Erythroblast (primary cell): ENCODE measurements around the gene DHX58.
A peak's percentile ranks its signal among the peaks of the same experiment; 100 is the strongest.

Experiments
- DNase-seq, 2 experiments: peaks; one replicate each; lab custom pipeline; 2025; lab: John Stamatoyannopoulos, UW
- GATA1 ChIP-seq: IDR thresholded peaks from 2 replicates; pipeline ENCODE4 v1.6.1; 2011; ENCODE audit warnings: low read depth, mild to moderate bottlenecking, control low read depth, low read length, moderate library complexity
- POLR2A ChIP-seq: IDR thresholded peaks from 2 replicates; pipeline ENCODE4 v1.6.1; 2011; ENCODE audit warnings: mild to moderate bottlenecking, low read length

Gene DHX58

DNA sequence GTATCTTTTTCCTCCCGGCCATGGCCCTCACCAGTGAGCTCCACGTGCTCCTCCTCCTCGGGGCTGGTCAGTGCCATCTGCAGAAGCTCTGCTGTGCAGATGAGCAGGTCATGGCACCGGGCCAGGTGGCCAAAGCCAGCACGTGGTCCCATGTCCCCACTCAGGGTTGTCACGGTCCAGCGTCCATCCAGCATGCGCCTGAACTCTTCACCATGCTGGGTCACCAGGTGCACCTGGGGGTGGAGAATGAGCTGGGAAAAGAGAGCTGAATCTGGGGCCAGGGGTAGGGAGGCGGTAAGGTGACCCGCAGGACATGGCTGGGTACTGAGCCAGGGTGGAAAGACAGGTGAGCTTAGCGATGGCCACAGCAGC is 1.3 kb downstream of the DHX58 start:
- no peak for DNase-seq
- no peak for TF ChIP-seq GATA1
- no peak for TF ChIP-seq POLR2A

DNA sequence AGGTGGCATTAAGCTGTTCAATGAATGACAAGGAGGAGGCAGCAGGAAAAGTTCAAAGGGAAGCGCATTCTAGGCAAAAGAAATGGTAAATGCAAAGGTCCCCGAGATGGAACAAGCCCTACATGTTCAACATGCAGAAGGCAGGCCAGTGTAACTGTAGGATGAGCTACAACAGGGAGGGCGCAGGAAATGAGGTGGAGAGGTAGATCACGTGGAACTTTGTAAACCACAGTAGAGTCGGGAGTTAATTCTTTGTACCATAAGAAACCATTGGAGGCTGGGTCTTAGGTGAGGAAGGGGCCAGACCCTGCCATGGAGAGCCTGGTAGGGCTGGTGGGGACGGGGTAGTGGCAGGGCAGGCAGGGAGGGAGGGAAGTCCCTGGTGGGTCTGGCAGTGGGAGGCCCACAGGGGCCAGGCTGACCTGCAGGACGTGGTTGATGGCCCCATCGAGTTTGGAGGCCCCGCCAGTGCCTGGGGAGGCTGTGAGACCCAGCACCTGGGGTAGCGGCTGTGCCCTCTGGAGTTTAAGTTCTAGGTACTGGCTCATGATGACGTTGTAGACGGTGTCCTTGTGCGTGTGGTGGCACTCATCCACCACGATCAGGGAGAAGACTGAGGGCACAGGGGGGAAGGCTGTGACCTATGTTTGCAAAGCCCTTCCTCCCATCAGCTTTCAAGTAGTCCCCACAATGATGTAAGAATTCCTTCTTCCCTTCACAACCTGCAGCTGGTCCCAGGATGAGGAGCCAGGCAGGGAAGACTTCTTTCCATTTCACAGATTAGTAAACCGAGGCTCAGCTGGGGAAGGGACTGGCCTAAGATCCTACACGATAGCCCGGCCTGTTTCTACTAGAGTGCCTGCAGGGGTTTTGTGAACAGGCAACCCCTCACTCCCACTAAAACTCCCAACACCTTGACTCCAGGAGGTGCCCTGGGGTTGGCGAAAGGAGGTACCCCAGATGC is 1.9 kb downstream of the DHX58 start:
- TF ChIP-seq POLR2A (no peak), GATA1 (no peak)
- DNase-seq, result no peak

DNA sequence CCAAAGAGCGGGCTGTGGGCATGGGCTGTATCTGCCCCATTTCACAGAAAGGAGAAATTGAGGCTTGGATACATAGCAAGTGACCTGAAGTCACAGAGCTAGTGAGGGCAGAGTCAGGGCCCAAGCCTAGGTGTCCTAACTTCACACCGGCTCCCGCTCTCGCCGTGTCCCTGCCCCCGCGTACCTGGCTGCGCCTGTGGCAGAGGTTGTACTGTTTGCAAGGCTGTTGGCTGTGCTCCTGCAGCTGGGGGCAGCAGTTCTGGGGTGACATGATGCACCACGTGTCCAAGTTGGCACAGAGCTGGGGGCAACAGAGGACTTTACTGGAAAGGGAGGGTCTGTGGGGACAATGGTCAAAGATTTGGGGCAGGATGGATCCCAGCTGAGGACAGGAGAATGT is 3.4 kb downstream of the DHX58 start:
- TF ChIP-seq GATA1 (no peak), POLR2A (no peak)
- no peak for DNase-seq

GRCh38 chr17:42107597-42108576 is 4.6 kb downstream of the DHX58 start:
- DNase-seq, result peak; percentile 84 to 91
- TF ChIP-seq GATA1, result no peak
- no peak for TF ChIP-seq POLR2A

DNA sequence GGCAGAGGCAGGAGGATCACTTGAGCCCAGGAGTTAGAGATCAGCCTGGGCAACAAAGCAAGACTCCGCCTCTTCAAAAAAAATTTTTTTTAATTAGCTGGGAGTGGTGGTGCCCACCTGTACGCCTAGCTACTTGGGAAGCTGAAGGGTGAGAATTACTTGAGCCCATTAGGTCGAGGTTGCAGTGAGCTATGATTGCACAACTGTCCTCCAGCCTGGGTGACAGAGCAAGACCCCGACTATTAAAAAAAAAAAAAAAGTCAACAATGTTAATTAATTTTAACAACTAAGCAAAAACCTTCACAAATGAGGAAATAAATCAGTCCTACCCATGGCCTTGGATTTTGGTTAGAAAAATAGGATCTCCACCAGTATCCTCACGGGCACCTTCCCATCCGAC is 5.4 kb downstream of the DHX58 start:
- no peak for DNase-seq
- TF ChIP-seq GATA1, result no peak
- TF ChIP-seq POLR2A, result no peak

DNA sequence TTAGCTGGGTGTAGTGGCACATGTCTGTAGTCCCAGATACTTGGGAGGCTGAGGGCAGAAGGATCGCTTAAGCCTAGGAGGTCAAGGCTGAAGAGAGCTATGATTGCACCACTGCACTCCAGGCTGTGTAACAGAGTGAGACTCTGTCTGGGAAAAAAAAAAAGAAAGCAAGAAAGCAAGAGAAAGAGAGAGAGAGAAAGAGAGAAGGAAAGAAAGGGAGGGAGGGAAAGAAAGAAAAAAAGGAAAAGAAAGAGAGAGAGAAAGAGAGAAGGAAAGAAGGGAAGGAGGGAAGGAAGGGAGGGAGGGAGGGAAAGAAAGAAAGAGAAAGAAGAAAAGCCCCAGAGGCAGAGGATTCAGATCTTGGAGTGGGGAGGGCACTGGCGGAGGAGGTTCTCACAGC is 6.5 kb downstream of the DHX58 start:
- DNase-seq, result no peak
- TF ChIP-seq POLR2A (no peak), GATA1 (no peak)

DNA sequence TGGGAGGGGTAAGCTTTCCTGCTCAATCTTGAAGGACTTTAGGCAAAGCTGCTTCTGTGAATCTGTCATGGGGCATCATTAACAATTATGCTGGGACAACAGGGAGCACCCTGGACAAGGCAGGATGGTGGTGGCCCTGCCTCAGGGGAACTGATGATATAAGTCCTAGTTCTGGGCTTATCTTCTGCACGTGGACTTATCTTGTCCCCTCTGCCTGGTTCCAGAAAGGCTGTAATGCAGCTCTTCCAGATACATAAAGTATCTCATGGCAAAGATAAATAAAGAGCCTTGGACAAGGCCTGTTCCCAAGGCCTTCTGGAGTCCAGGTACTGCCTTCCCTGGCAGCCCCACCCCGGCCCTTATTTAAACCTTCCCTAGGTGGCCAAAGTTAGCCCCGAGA is 8.2 kb downstream of the DHX58 start:
- peak in 1 of 2 experiments; percentile 38 for DNase-seq
- TF ChIP-seq GATA1, result no peak
- TF ChIP-seq POLR2A, result no peak

GRCh38 chr17:42103221-42103954 is 9.1 kb downstream of the DHX58 start:
- DNase-seq, result no peak
- TF ChIP-seq GATA1 (no peak), POLR2A (no peak)

GRCh38 chr17:42101513-42102292 is 10.8 kb downstream of the DHX58 start:
- peak; percentile 72 to 80 for DNase-seq
- TF ChIP-seq GATA1, result no peak
- no peak for TF ChIP-seq POLR2A

DNA sequence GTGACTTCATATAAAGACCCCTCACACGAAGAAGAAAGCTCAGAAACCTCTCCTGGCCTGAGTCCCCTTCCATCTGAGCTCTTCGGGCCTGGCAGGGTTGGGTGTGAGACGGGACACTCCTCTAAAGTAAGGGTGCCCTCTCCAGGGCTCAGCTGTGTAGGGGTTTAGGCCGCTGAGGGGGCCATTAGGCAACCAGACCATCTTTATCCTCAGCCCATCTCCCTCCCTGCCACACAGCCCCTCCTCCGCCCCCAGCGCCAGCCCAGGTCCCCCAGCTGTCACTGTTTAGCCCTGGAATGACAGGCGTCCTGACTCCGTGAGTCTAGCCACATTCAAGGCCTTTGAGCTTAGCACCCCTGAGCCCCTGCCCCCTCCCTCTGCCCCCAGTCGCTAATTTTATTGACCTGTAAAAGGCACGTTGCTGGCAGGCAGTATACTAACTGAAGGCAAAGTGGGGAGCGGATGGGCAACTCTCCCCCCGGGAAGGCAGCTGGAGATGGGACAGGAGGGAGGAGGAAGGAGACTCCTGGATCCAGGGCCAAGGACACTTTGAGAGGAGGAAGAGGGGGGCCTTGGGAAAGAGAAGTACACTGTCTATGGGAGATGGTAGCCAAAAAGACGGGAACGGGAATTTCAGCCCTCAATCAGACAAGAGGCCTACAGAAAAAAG is 13.6 kb downstream of the DHX58 start:
- no peak for DNase-seq
- TF ChIP-seq GATA1 (no peak), POLR2A (no peak)

DNA sequence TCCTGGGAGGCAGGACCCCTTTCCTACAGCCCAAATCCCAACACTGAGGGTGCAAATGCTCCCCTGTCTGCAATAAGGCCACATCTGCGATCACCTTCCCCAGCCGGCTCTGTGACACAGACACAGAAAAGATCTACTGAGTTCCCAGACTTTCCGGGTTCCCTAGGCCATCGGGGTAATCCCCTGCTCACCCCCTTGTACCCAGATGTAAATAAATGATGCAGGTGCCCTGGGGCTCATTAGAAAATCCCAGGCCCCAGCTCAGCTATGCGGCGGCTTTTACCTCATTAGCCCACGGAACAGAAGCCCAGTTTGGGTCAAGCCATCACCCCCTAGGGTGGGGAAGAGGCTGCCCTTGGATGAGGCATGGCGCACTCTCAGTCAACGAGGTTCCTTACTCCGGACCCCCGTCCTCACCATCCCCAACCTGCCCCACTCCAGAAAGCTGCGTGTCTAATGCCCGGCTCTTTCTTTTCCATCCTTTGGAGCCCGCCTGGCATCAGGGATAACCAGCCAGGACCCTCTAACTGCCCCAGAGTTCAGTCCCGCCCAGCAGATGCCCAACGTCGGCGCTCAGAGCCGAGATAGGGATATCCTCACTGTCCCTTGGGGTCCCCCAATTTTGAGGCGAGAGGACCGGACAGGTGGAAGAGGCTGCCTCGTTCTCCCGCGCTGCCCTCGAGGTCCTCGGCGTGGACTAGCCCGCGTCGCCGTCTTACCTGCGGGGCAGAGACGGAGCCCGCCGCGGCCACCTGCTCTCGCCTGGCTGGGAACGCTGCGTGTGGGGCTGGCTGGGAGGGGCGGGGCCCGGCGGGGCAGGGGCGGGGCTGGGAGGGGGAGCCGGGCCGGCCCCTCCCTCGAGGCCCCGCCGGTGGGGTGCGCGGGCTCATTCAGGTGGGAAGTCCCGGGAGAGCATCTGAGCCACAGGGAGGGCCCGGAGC is 14.6 kb downstream of the DHX58 start, which contains the start of gene ZNF385C:
Gene ZNF385C (minus strand): TSS at position 783 of the 941 bp plus-strand sequence. CDS start 35,417 bp downstream, outside the sequence.
- DNase-seq, result no peak
- TF ChIP-seq GATA1, result no peak
- no peak for TF ChIP-seq POLR2A
